Calu3 (cell line): ENCODE results near the gene KDM3B. TPM values are rescaled to one million over a fixed set of nuclear protein-coding genes. Genes with fewer than 3 reads are reported as not detected.

Source experiments
- BruUV-seq: library from RNA; stranded (reverse); fragments of 400-500 nt; replicated peaks from 2 replicates; lab custom pipeline; 2021; lab: Mats Ljungman, UMichigan
- CTCF ChIA-PET: fragments of 300-600 bp; sonication (Branson Sonifier 250); formaldehyde crosslinking; loops from one replicate; lab custom pipeline; 2022; ENCODE audit warnings: antibody characterized with exemption; lab: Charles Lee
- DNase-seq: peaks from one replicate; pipeline ENCODE4 v3.0.0; 2022
- H3K27ac Mint-ChIP-seq: one replicate; pipeline ENCODE4 v1.8.0; 2022; ENCODE audit warnings: mixed read lengths; ENCODE audit not compliant: unreplicated experiment
- H3K27me3 Mint-ChIP-seq: one replicate; pipeline ENCODE4 v1.8.0; 2022; ENCODE audit warnings: mixed read lengths; ENCODE audit not compliant: unreplicated experiment
- H3K36me3 Mint-ChIP-seq: one replicate; pipeline ENCODE4 v1.8.0; 2022; ENCODE audit warnings: mild to moderate bottlenecking, moderate library complexity, mixed read lengths; ENCODE audit not compliant: insufficient read depth, unreplicated experiment
- H3K4me1 Mint-ChIP-seq: one replicate; pipeline ENCODE4 v1.8.0; 2022; ENCODE audit warnings: mild to moderate bottlenecking, low read depth, mixed read lengths; ENCODE audit not compliant: unreplicated experiment
- H3K4me3 Mint-ChIP-seq: one replicate; pipeline ENCODE4 v1.8.0; 2022; ENCODE audit warnings: mild to moderate bottlenecking, low read depth, moderate library complexity, mixed read lengths; ENCODE audit not compliant: unreplicated experiment
- H3K9me3 Mint-ChIP-seq: one replicate; pipeline ENCODE4 v1.8.0; 2022; ENCODE audit warnings: low read depth, mixed read lengths; ENCODE audit not compliant: unreplicated experiment
- intact Hi-C: fragments of 100-400 bp; cut with micrococcal nuclease; formaldehyde crosslinking; loops from one replicate; pipeline ENCODE4 v1.10.0; 2022; ENCODE audit not compliant: unreplicated experiment
- total RNA-seq: library from RNA; stranded (reverse); gene quantifications from 2 replicates; pipeline ENCODE4 v1.2.3, GENCODE V29; 2022
- TF ChIP-seq, protein P1 (sequence below): fragments of 200-600 bp; IDR thresholded peaks from one replicate; pipeline ENCODE4 v1.8.0; 2022; ENCODE audit warnings: antibody characterized with exemption; ENCODE audit not compliant: unreplicated experiment

The KDM3B gene
- total RNA-seq, 1 experiment from 2014 or later: 73.5 TPM

DNA sequence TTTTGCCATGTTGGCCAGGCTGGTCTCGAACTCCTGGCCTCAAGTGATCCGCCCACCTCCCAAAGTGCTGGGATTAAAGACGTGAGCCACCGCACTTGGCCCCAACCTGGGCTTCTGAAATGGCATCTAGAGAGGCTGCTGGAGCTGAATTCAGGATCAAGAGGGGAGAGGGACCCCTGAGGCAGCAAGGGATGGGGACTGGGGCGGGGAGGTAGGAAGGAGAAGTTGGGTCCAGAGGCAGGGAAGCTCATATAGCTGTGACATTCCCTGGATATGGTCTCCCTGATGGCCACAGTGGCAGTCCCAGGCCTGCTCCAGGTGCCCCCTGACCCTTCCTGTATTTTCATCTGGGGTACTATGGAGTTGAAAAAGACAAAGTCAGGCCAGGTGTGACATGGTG is 98.5 kb downstream of the KDM3B start:
- Mint-ChIP-seq H3K9me3 (no peaks in the 10 kb centered on the region), H3K27me3 (peaks cover 43% of the 10 kb centered on the region), H3K27ac (no peak overlapping the region), H3K36me3 (no peaks in the 10 kb centered on the region), H3K4me1 (no peaks in the 10 kb centered on the region), H3K4me3 (no peak overlapping the region)
- CTCF ChIA-PET: interaction anchor here (1.2 to 4.5 kb wide), 2 partner anchors 14 to 53 kb away, joined by 4 to 46 read pairs; partner anchors contain the start of gene EGR1
- DNase-seq: no peak
- TF ChIP-seq, protein P1, sequence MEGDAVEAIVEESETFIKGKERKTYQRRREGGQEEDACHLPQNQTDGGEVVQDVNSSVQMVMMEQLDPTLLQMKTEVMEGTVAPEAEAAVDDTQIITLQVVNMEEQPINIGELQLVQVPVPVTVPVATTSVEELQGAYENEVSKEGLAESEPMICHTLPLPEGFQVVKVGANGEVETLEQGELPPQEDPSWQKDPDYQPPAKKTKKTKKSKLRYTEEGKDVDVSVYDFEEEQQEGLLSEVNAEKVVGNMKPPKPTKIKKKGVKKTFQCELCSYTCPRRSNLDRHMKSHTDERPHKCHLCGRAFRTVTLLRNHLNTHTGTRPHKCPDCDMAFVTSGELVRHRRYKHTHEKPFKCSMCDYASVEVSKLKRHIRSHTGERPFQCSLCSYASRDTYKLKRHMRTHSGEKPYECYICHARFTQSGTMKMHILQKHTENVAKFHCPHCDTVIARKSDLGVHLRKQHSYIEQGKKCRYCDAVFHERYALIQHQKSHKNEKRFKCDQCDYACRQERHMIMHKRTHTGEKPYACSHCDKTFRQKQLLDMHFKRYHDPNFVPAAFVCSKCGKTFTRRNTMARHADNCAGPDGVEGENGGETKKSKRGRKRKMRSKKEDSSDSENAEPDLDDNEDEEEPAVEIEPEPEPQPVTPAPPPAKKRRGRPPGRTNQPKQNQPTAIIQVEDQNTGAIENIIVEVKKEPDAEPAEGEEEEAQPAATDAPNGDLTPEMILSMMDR: no peak
- intact Hi-C loops: loop anchor here (1.0 kb wide), 1 partner anchor 52 kb away; no protein-coding TSS in a partner anchor
- BruUV-seq: no TSS peak

DNA sequence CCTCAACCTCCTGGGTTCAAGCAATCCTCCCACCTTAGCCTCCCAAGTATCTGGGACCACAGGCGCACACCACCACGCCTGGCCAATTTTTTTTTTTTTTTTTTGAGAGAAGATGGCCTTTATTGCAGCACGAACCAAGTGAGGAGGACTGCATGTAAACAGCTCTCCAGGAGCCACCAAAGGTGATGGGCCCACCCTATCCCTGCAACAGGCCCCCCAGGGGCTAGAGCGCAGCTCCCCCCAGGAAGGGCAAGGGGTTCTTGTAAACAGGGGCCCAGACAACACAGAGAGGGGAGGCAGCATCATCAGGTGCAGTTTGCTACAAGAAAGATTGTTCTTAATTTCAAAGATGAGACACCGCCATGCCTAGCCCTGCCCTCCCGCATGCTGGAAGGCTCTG is 100.2 kb downstream of the KDM3B start:
- CTCF ChIA-PET: interaction anchor here (0.6 kb wide), 1 partner anchor 16 kb away, joined by 3 read pairs; no protein-coding TSS in a partner anchor
- Mint-ChIP-seq H3K36me3 (no peaks in the 10 kb centered on the region), H3K9me3 (no peaks in the 10 kb centered on the region), H3K4me3 (no peak overlapping the region), H3K27ac (no peak overlapping the region), H3K4me1 (no peaks in the 10 kb centered on the region), H3K27me3 (peaks cover 56% of the 10 kb centered on the region)
- TF ChIP-seq, protein P1: no peak
- intact Hi-C loops: no loop called here
- no peak for DNase-seq
- no TSS peak for BruUV-seq

DNA sequence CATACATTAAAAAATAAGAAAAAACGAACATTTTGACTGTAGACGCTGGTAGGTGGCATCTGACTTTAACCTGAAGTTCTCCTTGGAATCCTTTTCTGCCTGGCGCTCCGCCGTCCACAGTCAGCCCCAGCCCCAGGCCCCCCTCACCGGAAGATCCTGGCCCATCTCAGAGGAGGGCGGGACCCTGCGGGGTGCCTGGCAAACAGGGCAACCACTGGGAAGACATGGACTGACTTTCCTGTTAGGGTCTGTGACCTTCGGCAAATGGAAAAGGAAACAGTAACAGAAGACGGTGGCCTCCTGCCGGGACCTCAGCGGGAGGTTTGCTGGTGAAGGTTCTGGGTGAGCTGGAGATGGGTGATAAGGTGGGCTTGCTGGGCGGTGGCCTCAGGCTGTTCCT is 101.1 kb downstream of the KDM3B start:
- no peaks in the 10 kb centered on the region for H3K36me3 Mint-ChIP-seq
- CTCF ChIA-PET: no interaction called here
- H3K4me1 Mint-ChIP-seq: no peaks in the 10 kb centered on the region
- H3K4me3 Mint-ChIP-seq: no peak overlapping the region
- intact Hi-C loops: no loop called here
- no peaks in the 10 kb centered on the region for H3K9me3 Mint-ChIP-seq
- TF ChIP-seq, protein P1: no peak
- no TSS peak for BruUV-seq
- no peak for DNase-seq
- no peak overlapping the region for H3K27ac Mint-ChIP-seq
- H3K27me3 Mint-ChIP-seq: peaks cover 56% of the 10 kb centered on the region

DNA sequence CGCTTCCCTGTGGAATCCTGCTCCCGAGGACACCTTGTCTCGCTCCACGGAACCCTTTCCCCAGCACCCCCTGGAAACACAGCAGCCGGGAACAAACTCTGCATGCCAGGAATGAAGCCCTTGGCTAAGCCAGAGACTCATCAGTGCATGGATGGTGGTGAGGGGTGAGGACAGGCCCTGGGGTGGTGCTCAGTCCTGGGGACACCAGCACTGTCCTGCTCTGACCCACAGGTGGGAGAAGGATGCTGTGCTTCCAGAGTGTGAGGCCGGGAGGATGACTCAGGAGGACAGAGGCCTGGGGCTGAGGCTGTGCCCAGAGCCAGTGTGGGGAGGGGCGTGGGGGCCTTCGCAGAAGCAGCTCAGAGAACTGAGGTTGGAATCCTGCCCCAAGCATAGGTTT is 101.6 kb downstream of the KDM3B start:
- Mint-ChIP-seq H3K9me3 (no peaks in the 10 kb centered on the region), H3K27ac (no peak overlapping the region), H3K27me3 (peaks cover 56% of the 10 kb centered on the region), H3K36me3 (no peaks in the 10 kb centered on the region), H3K4me1 (no peaks in the 10 kb centered on the region), H3K4me3 (no peak overlapping the region)
- intact Hi-C loops: no loop called here
- DNase-seq: no peak
- CTCF ChIA-PET: interaction anchor here (0.6 kb wide), 1 partner anchor 157 kb away, joined by 3 read pairs; no protein-coding TSS in a partner anchor
- no TSS peak for BruUV-seq
- TF ChIP-seq, protein P1: no peak
